HL-60 (cell line): ENCODE results near the gene PCNP.

Experiments
- DNase-seq, 2 experiments: peaks; one replicate each; pipeline ENCODE4 v3.0.0-alpha.2; 2010 to 2020; ENCODE audit warnings: low read depth in 1 of 2, low spot score in 1 of 2
- H3K27ac ChIP-seq: fragments of 250-450 bp; sonication (Bioruptor Pico); replicated peaks from 2 replicates; pipeline ENCODE4 v1.5.1; 2020; ENCODE audit warnings: mild to moderate bottlenecking, moderate library complexity
- H3K27me3 ChIP-seq: fragments of 250-450 bp; sonication (Bioruptor Pico); 2 replicates; pipeline ENCODE4 v1.5.1; 2021; ENCODE audit warnings: mild to moderate bottlenecking, moderate library complexity; ENCODE audit not compliant: insufficient read depth, poor library complexity, severe bottlenecking
- H3K4me3 ChIP-seq: replicated peaks from 2 replicates; pipeline ENCODE4 v1.5.1; 2011; ENCODE audit warnings: mild to moderate bottlenecking, control low read depth, low read length; ENCODE audit not compliant: insufficient read depth
- GABPA ChIP-seq: IDR thresholded peaks from 2 replicates; pipeline ENCODE4 v1.6.1; 2012; ENCODE audit warnings: low read depth
- POLR2AphosphoS5 ChIP-seq: IDR thresholded peaks from 2 replicates; pipeline ENCODE4 v1.6.1; 2012; ENCODE audit warnings: low read depth
- SPI1 ChIP-seq: IDR thresholded peaks from 2 replicates; pipeline ENCODE4 v1.6.1; 2012; ENCODE audit warnings: low read depth, mild to moderate bottlenecking, borderline replicate concordance
- TF ChIP-seq, protein P1 (sequence below): IDR thresholded peaks from 2 replicates; pipeline ENCODE4 v1.6.1; 2012; ENCODE audit warnings: low read depth; ENCODE audit not compliant: insufficient replicate concordance
- TF ChIP-seq, protein P2 (sequence below): IDR thresholded peaks from one replicate; pipeline ENCODE4 v1.5.1; 2011; ENCODE audit warnings: low read length, control low read depth, inconsistent platforms; ENCODE audit not compliant: insufficient read depth

PCNP gene

GRCh38 chr3:101529816-101530685, 43.9 kb upstream of the PCNP start:
- no peak for DNase-seq
- no peaks in the 10 kb centered on the region for H3K27me3 ChIP-seq
- H3K27ac ChIP-seq, result no peak overlapping the region
- H3K4me3 ChIP-seq, result no peak overlapping the region
- TF ChIP-seq, protein P1, sequence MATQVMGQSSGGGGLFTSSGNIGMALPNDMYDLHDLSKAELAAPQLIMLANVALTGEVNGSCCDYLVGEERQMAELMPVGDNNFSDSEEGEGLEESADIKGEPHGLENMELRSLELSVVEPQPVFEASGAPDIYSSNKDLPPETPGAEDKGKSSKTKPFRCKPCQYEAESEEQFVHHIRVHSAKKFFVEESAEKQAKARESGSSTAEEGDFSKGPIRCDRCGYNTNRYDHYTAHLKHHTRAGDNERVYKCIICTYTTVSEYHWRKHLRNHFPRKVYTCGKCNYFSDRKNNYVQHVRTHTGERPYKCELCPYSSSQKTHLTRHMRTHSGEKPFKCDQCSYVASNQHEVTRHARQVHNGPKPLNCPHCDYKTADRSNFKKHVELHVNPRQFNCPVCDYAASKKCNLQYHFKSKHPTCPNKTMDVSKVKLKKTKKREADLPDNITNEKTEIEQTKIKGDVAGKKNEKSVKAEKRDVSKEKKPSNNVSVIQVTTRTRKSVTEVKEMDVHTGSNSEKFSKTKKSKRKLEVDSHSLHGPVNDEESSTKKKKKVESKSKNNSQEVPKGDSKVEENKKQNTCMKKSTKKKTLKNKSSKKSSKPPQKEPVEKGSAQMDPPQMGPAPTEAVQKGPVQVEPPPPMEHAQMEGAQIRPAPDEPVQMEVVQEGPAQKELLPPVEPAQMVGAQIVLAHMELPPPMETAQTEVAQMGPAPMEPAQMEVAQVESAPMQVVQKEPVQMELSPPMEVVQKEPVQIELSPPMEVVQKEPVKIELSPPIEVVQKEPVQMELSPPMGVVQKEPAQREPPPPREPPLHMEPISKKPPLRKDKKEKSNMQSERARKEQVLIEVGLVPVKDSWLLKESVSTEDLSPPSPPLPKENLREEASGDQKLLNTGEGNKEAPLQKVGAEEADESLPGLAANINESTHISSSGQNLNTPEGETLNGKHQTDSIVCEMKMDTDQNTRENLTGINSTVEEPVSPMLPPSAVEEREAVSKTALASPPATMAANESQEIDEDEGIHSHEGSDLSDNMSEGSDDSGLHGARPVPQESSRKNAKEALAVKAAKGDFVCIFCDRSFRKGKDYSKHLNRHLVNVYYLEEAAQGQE, result no peak
- TF ChIP-seq SPI1 (no peak), GABPA (no peak), POLR2AphosphoS5 (no peak)
- TF ChIP-seq, protein P2, sequence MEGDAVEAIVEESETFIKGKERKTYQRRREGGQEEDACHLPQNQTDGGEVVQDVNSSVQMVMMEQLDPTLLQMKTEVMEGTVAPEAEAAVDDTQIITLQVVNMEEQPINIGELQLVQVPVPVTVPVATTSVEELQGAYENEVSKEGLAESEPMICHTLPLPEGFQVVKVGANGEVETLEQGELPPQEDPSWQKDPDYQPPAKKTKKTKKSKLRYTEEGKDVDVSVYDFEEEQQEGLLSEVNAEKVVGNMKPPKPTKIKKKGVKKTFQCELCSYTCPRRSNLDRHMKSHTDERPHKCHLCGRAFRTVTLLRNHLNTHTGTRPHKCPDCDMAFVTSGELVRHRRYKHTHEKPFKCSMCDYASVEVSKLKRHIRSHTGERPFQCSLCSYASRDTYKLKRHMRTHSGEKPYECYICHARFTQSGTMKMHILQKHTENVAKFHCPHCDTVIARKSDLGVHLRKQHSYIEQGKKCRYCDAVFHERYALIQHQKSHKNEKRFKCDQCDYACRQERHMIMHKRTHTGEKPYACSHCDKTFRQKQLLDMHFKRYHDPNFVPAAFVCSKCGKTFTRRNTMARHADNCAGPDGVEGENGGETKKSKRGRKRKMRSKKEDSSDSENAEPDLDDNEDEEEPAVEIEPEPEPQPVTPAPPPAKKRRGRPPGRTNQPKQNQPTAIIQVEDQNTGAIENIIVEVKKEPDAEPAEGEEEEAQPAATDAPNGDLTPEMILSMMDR, result no peak

- Histone ChIP-seq H3K4me3 (no peak overlapping the region), H3K27ac (no peak overlapping the region), H3K27me3 (no peaks in the 10 kb centered on the region)
- no peak for DNase-seq
- TF ChIP-seq SPI1, result no peak
- no peak for TF ChIP-seq POLR2AphosphoS5
- TF ChIP-seq, protein P1, result no peak
Measured at GRCh38 chr3:101530686-101531047, 43.3 kb upstream of the PCNP start.

DNA sequence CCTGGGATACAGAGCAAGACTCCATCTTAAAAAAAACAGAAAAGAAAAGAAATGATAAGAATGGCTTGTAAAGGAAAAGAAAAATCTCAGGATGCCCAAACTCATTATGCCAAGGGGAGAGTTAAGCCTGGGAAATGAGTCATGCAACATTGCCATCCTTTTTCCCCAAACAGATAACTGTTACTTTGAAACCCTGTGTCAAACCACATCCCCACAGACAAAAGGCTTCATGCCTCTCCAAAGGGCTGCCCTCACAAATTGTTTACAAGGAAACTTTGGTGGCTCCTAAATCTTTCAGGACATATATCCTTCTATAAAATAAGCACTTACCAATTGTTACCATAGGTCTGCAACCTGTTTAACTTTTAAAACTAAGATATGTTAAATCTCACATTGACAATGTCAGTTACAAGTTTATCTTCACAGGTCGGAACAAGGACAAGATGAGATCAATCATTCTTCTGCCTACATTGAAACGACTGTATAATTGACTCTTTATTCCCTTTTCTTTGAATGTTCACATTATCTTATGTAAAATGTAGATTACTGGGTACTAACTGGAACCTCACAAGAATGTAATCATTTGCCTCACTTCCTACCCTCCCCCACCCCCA, 42.4 kb upstream of the PCNP start:
- no peak overlapping the region for H3K27ac ChIP-seq

More for the DNA sequence above, 42.4 kb upstream of the PCNP start:
- H3K4me3 ChIP-seq, result no peak overlapping the region
- TF ChIP-seq, protein P2, result no peak
- TF ChIP-seq GABPA (no peak), POLR2AphosphoS5 (no peak), SPI1 (no peak)
- TF ChIP-seq, protein P1, result no peak
- H3K27me3 ChIP-seq, result no peaks in the 10 kb centered on the region
- DNase-seq, result no peak
